GM19467 (cell line): ENCODE results near the gene CXCR6.

ENCODE experiments used
- ATAC-seq: cut with Tn5 transposase; IDR thresholded peaks from one replicate; pipeline ENCODE4 v1.9.1; 2021; ENCODE audit warnings: mild to moderate bottlenecking, moderate library complexity; ENCODE audit not compliant: unreplicated experiment

The CXCR6 gene

GRCh38 chr3:45943207-45943846 is at the start of gene CXCR6:
Gene CXCR6 (plus strand): TSS chr3:45943464. CDS start chr3:45946482, 3,018 bp downstream.
- ATAC-seq = no peak

- ATAC-seq = no peak
Observed at GRCh38 chr3:45894015-45894414, 49.2 kb upstream of the CXCR6 start.

GRCh38 chr3:45895686-45896468 is 47.4 kb upstream of the CXCR6 start:
- no peak for ATAC-seq

- no peak for ATAC-seq
Observed at GRCh38 chr3:45896956-45897355, 46.3 kb upstream of the CXCR6 start.

- ATAC-seq = no peak
Observed at GRCh38 chr3:45904931-45905330, 38.3 kb upstream of the CXCR6 start.

GRCh38 chr3:45905755-45906154 is 37.5 kb upstream of the CXCR6 start:
- no peak for ATAC-seq

GRCh38 chr3:45906681-45907407 is 36.4 kb upstream of the CXCR6 start:
- no peak for ATAC-seq

GRCh38 chr3:45907769-45908705 is 35.2 kb upstream of the CXCR6 start:
- no peak for ATAC-seq

- ATAC-seq = no peak
Observed at GRCh38 chr3:45908761-45909160, 34.5 kb upstream of the CXCR6 start.

- no peak for ATAC-seq
Observed at GRCh38 chr3:45909542-45909941, 33.7 kb upstream of the CXCR6 start.

GRCh38 chr3:45910892-45911291 is 32.4 kb upstream of the CXCR6 start:
- ATAC-seq = no peak

- ATAC-seq = no peak
Observed at GRCh38 chr3:45911511-45912226, 31.6 kb upstream of the CXCR6 start.

- no peak for ATAC-seq
Observed at GRCh38 chr3:45912435-45912834, 30.8 kb upstream of the CXCR6 start.

GRCh38 chr3:45914362-45915058 is 28.8 kb upstream of the CXCR6 start:
- no peak for ATAC-seq

- ATAC-seq = no peak
Observed at GRCh38 chr3:45915059-45915439, 28.2 kb upstream of the CXCR6 start.

GRCh38 chr3:45915518-45916231 is 27.6 kb upstream of the CXCR6 start:
- ATAC-seq = peak; percentile 83

- no peak for ATAC-seq
Observed at GRCh38 chr3:45917146-45917898, 25.9 kb upstream of the CXCR6 start.
